HepG2 (cell line): ENCODE data around the gene TECTA. TPM values are rescaled to one million over a fixed set of nuclear protein-coding genes. Genes with fewer than 3 reads are reported as not detected.

ENCODE experiments used
- ATAC-seq: fragments of 200-7000 bp; cut with Tn5 transposase; 3 replicates; pipeline ENCODE4 v1.9.1; 2020; ENCODE audit warnings: mild to moderate bottlenecking, moderate library complexity
- BruUV-seq: library from RNA; stranded (reverse); fragments of 400-500 nt; replicated peaks from 2 replicates; lab custom pipeline; 2021; lab: Mats Ljungman, UMichigan
- CTCF ChIA-PET: fragments of 300-600 bp; formaldehyde crosslinking; extraction: SDS; loops from one replicate; lab custom pipeline; 2021; ENCODE audit warnings: low total read pairs, inconsistent platforms, low intra/inter-chr PET ratio; lab: Yijun Ruan, JAX
- POLR2A ChIA-PET: fragments of 350-600 bp; sonication (Branson Sonifier 250); formaldehyde crosslinking; loops from one replicate; lab custom pipeline; 2020; ENCODE audit warnings: antibody characterized with exemption, inconsistent platforms; lab: Yijun Ruan, JAX
- DNase-seq: peaks from one replicate; pipeline ENCODE4 v3.0.0-alpha.2; 2015; ENCODE audit warnings: low spot score
- FAIRE-seq: peaks from 3 replicates; lab custom pipeline; 2011; peaks lifted over from hg19 to GRCh38; lab: Jason Lieb, UNC
- H2AFZ ChIP-seq: one replicate; pipeline ENCODE4 v1.6.1; 2011; ENCODE audit warnings: low read length, inconsistent platforms
- H3K27ac ChIP-seq: fragments of 300-600 bp; 3 replicates; pipeline ENCODE4 v1.8.0; 2011; ENCODE audit warnings: mixed run types, mild to moderate bottlenecking, mixed read lengths, low read length, inconsistent platforms; ENCODE audit not compliant: insufficient read depth; ENCODE audit errors: extremely low read length
- H3K27me3 ChIP-seq, 2 experiments: fragments of 200-600 bp in 1 of 2; 2 replicates in 1 of 2; 3 replicates in 1 of 2; pipeline versions ENCODE4 v1.6.0 to v1.8.0; 2011; ENCODE audit warnings: low read length in 2 of 2, mild to moderate bottlenecking in 2 of 2, moderate library complexity in 2 of 2, inconsistent platforms in 1 of 2; ENCODE audit not compliant: insufficient read depth in 2 of 2, control insufficient read depth in 1 of 2
- H3K36me3 ChIP-seq, 2 experiments: fragments of 200-600 bp in 1 of 2; replicated peaks in 1 of 2; 2 replicates in 1 of 2; 3 replicates in 1 of 2; pipeline versions ENCODE4 v1.5.1 to v1.8.0; 2011; ENCODE audit warnings: low read length in 2 of 2, inconsistent platforms in 1 of 2; ENCODE audit not compliant: insufficient read depth in 2 of 2, control insufficient read depth in 1 of 2
- H3K4me1 ChIP-seq: 2 replicates; pipeline ENCODE4 v1.5.1; 2012; ENCODE audit warnings: low read length, inconsistent platforms; ENCODE audit not compliant: insufficient read depth
- H3K4me2 ChIP-seq: 2 replicates; pipeline ENCODE4 v1.6.0; 2011; ENCODE audit warnings: low read depth, low read length, inconsistent platforms
- H3K4me3 ChIP-seq, 3 experiments: fragments of 200-600 bp in 1 of 3; sonication (generic), shearing (Covaris generic) in 1 of 3; replicated peaks in 1 of 3; 2 replicates each; pipeline ENCODE4 v1.5.1; 2011 to 2016; ENCODE audit warnings: low read length in 3 of 3, inconsistent platforms in 2 of 3, low read depth in 2 of 3, mild to moderate bottlenecking in 2 of 3, control low read depth in 1 of 3, mixed read lengths in 1 of 3; ENCODE audit not compliant: insufficient read depth in 1 of 3
- H3K79me2 ChIP-seq: one replicate; pipeline ENCODE4 v1.6.1; 2011; ENCODE audit warnings: low read length, inconsistent platforms; ENCODE audit not compliant: insufficient read depth
- H3K9ac ChIP-seq: 2 replicates; pipeline ENCODE4 v1.6.0; 2011; ENCODE audit warnings: mild to moderate bottlenecking, low read depth, low read length, inconsistent platforms; ENCODE audit not compliant: insufficient read depth
- H3K9me3 ChIP-seq: 2 replicates; pipeline ENCODE4 v1.5.1; 2012; ENCODE audit warnings: mild to moderate bottlenecking, low read length
- H4K20me1 ChIP-seq: 2 replicates; pipeline ENCODE4 v1.6.0; 2011; ENCODE audit warnings: inconsistent platforms, mild to moderate bottlenecking, low read length, moderate library complexity; ENCODE audit not compliant: insufficient read depth
- ADNP ChIP-seq: sonication (generic); formaldehyde crosslinking; IDR thresholded peaks from 2 replicates; pipeline ENCODE4 v1.4.0; 2020; ENCODE audit warnings: missing genetic modification reagents
- ATF7 ChIP-seq, 2 experiments: fragments of 450-650 bp in 1 of 2; sonication (generic) in 1 of 2; formaldehyde crosslinking in 1 of 2; IDR thresholded peaks; 2 replicates each; pipeline versions ENCODE4 v1.4.0 to v1.6.1; 2016 to 2020; ENCODE audit warnings: antibody characterized with exemption in 1 of 2, mild to moderate bottlenecking in 1 of 2, missing genetic modification reagents in 1 of 2
- CENPX ChIP-seq: sonication (generic); formaldehyde crosslinking; IDR thresholded peaks from 2 replicates; pipeline ENCODE4 v1.9.0; 2021; ENCODE audit warnings: mild to moderate bottlenecking, missing genetic modification reagents, moderate library complexity
- CHD2 ChIP-seq: IDR thresholded peaks from 2 replicates; pipeline ENCODE4 v1.6.1; 2011; ENCODE audit warnings: low read depth, low read length, improper control_type of control experiment
- ETV5 ChIP-seq: IDR thresholded peaks from 2 replicates; pipeline ENCODE4 v1.6.1; 2018; ENCODE audit warnings: missing biosample characterization, missing genetic modification reagents, inconsistent platforms, borderline replicate concordance
- GLI4 ChIP-seq: sonication (generic); formaldehyde crosslinking; IDR thresholded peaks from 2 replicates; pipeline ENCODE4 v1.5.1; 2020; ENCODE audit warnings: missing genetic modification reagents, mild to moderate bottlenecking, moderate library complexity, borderline replicate concordance
- KDM1A ChIP-seq: IDR thresholded peaks from 2 replicates; pipeline ENCODE4 v1.6.1; 2016; ENCODE audit warnings: missing compliant biosample characterization
- NR2C2 ChIP-seq: sonication (generic); formaldehyde crosslinking; IDR thresholded peaks from 2 replicates; pipeline ENCODE4 v1.4.0; 2020; ENCODE audit warnings: missing genetic modification reagents, mild to moderate bottlenecking, moderate library complexity, borderline replicate concordance
- RAD51 ChIP-seq: fragments of 450-650 bp; IDR thresholded peaks from 2 replicates; pipeline ENCODE4 v1.6.1; 2016; ENCODE audit warnings: borderline replicate concordance
- REXO4 ChIP-seq: sonication (generic); formaldehyde crosslinking; IDR thresholded peaks from 2 replicates; pipeline ENCODE4 v1.8.0; 2022; ENCODE audit warnings: missing genetic modification reagents, mild to moderate bottlenecking, borderline replicate concordance
- TOE1 ChIP-seq: sonication (generic); formaldehyde crosslinking; IDR thresholded peaks from 2 replicates; pipeline ENCODE4 v1.4.0; 2020; ENCODE audit warnings: mild to moderate bottlenecking, missing genetic modification reagents
- ZBTB38 ChIP-seq: sonication (generic); formaldehyde crosslinking; IDR thresholded peaks from 2 replicates; pipeline ENCODE4 v1.5.1; 2020; ENCODE audit warnings: mild to moderate bottlenecking, missing genetic modification reagents
- WGBS: methylation state at CpG from one replicate; pipeline ENCODE4 v1.1.6; 2017; ENCODE audit warnings: low lambda C conversion rate; 5-methylcytosine and 5-hydroxymethylcytosine counted together
- in situ Hi-C: cut with HindIII; loops from 2 replicates; pipeline ENCODE4 v1.10.0; 2017; ENCODE audit warnings: low pct_unique_long_range_greater_than_20kb; ENCODE audit not compliant: extremely low pct_ligation_motif_present
- intact Hi-C: fragments of 100-400 bp; cut with micrococcal nuclease; formaldehyde crosslinking; loops from one replicate; pipeline ENCODE4 v1.10.0; 2022; ENCODE audit not compliant: unreplicated experiment
- polyA plus RNA-seq, 8 experiments: library from polyadenylated mRNA; depleted of rRNA in 3 of 8; stranded (reverse) in 7 of 8; unstranded in 1 of 8; fragments of >200 nt; fragmentation: Illumina TruSeq in 4 of 8; extraction: Trizol in 4 of 8; gene quantifications; 2 replicates each; pipeline versions ENCODE4 v1.2.1 to v1.2.3, GENCODE V29; 2011 to 2016; ENCODE audit warnings: low read depth in 4 of 8, missing spikeins in 1 of 8, mixed read lengths in 1 of 8; ENCODE audit not compliant: insufficient read depth in 1 of 8
- total RNA-seq, 5 experiments: library from RNA; depleted of rRNA; stranded (reverse); fragments of >200 nt; fragmentation: Illumina TruSeq; extraction: Trizol; gene quantifications; 2 replicates each; pipeline ENCODE4 v1.2.3, GENCODE V29; 2016; ENCODE audit warnings: low read depth in 1 of 5
- TF ChIP-seq, protein P1 (sequence below): sonication (generic); formaldehyde crosslinking; IDR thresholded peaks from 2 replicates; pipeline ENCODE4 v1.4.0; 2020; ENCODE audit warnings: mild to moderate bottlenecking, missing genetic modification reagents
- TF ChIP-seq, protein P2 (sequence below): IDR thresholded peaks from 2 replicates; pipeline ENCODE4 v1.6.1; 2016; ENCODE audit warnings: mild to moderate bottlenecking

Gene TECTA
- total and polyA plus RNA-seq, 2 of the 13 experiments (the other 11 are each of a cell fraction or from before 2014, with no cell fraction given) = 0.04 to 0.17 TPM

DNA sequence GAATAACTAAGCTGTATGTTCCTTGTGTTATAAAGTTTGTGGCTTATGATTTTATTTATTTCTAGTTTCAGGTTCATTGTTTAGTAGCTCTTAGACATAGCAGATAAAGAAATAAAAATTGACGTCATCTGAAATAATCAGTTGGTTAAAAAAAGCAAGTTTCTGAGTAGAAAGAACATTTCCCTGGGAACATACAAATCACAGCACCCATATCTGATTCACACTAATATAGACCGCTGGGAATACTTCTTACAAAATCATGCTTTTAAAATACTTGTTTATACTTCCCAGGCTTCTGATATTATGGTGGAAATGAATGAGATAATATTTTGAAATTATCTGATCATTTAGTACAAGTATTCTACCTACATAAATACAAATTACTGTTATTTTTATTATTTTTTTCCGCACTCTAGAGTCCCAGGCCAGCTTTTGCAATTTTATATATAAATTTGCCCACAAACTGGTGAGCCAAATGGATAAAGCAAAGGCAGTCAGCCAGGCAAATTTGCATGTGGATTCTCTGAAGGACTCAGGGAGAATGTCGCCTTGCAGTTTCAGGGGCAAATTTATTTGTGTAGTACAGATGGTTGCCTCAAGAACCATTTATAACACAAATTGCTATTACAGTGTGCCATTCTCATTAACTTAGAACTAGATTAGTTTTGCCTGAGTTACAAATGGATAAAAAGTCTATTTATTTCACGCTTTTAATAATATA lies 128.6 kb downstream of the TECTA start:
- in situ Hi-C loops = no loop called here
- FAIRE-seq = no peak
- peak; percentile 44; the same call in 1 of the 2 replicates for TF ChIP-seq ATF7 (IDR thresholded peaks at IDR 0.05)
- no peak for TF ChIP-seq ATF7 (CRISPR knock-in tag; IDR thresholded peaks at IDR 0.05)
- no peak for TF ChIP-seq NR2C2
- TF ChIP-seq, all 625 proteins: peak for 1
- Histone ChIP-seq H3K36me3 (no peaks in the 10 kb centered on the region), H3K4me3 (no peak overlapping the region), H3K79me2 (no peaks in the 10 kb centered on the region), H3K4me1 (peaks cover 25% of the 10 kb centered on the region), H3K27me3 (peaks cover 0 to 4% of the 10 kb centered on the region in 2 experiments; a peak in 1 of 5 replicates), H3K9me3 (no peaks in the 10 kb centered on the region), H3K4me2 (no peak overlapping the region), H4K20me1 (no peaks in the 10 kb centered on the region), H3K9ac (no peak overlapping the region), H2AFZ (no peak overlapping the region), H3K27ac (no peak overlapping the region)
- ChIA-PET POLR2A (no interaction called here), CTCF (no interaction called here)
- 69% methylated on average over 5 of the region's 5 CpGs for WGBS
- intact Hi-C loops = no loop called here
- ATAC-seq (no peak), DNase-seq (no peak)
- no TSS peak for BruUV-seq

DNA sequence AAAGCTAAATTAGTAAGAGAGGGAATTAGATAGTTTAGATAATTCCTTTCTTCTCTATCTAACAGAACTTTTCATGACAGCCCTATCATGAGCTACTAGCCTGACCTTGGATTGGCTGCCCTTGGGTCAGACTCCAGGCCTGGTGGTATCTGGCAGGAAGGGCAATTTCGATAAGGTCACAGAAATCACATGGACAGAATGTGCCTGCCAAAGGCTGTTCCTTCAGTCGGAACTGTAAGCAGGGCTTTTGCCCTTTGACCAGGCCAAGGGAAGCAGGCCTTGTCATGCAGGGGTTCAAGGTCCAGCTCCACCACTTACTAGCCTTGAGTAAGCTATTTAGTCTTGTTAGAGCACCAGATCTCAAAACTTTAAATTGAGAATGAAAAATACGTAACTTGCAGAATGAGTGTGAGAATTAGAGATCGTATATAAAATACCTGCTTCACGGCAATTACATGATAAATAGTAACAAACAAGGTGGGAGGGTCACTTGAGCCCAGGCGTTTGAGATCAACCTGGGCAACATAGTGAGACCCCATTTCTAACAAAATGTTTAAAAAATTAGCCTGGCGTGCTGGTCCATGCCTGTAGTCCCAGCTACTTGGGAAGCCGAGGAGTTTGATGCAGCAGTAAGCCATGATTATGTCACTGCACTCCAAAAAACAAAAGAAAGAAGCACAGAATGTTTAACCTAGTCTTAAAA lies 130.7 kb downstream of the TECTA start:
- H3K36me3 ChIP-seq = no peaks in the 10 kb centered on the region
- no peak overlapping the region for H2AFZ ChIP-seq
- no peaks in the 10 kb centered on the region for H3K9me3 ChIP-seq
- WGBS = 53% methylated on average over 8 of the region's 8 CpGs
- H3K4me1 ChIP-seq = peaks cover 19% of the 10 kb centered on the region
- FAIRE-seq (peak; percentile 62), ATAC-seq (peak; percentile 94), DNase-seq (peak; percentile 53)
- intact Hi-C loops = no loop called here
- H3K27me3 ChIP-seq = peaks cover 1 to 4% of the 10 kb centered on the region in 2 experiments; a peak in 1 of 5 replicates
- no peak overlapping the region for H3K27ac ChIP-seq
- in situ Hi-C loops = no loop called here
- ChIA-PET POLR2A (no interaction called here), CTCF (no interaction called here)
- BruUV-seq = no TSS peak
- H4K20me1 ChIP-seq = no peaks in the 10 kb centered on the region
- H3K79me2 ChIP-seq = no peaks in the 10 kb centered on the region
- H3K4me3 ChIP-seq = no peak overlapping the region
- H3K4me2 ChIP-seq = peak overlapping the region; percentile 28; the same call in 1 of the 2 replicates
- H3K9ac ChIP-seq = no peak overlapping the region
- TF ChIP-seq GLI4 (CRISPR knock-in tag) = no peak
- no peak for TF ChIP-seq TOE1 (CRISPR knock-in tag)
- no peak for TF ChIP-seq REXO4 (CRISPR knock-in tag)
- TF ChIP-seq KDM1A (CRISPR knock-in tag) = no peak
- TF ChIP-seq RAD51 = no peak
- TF ChIP-seq, protein P1, sequence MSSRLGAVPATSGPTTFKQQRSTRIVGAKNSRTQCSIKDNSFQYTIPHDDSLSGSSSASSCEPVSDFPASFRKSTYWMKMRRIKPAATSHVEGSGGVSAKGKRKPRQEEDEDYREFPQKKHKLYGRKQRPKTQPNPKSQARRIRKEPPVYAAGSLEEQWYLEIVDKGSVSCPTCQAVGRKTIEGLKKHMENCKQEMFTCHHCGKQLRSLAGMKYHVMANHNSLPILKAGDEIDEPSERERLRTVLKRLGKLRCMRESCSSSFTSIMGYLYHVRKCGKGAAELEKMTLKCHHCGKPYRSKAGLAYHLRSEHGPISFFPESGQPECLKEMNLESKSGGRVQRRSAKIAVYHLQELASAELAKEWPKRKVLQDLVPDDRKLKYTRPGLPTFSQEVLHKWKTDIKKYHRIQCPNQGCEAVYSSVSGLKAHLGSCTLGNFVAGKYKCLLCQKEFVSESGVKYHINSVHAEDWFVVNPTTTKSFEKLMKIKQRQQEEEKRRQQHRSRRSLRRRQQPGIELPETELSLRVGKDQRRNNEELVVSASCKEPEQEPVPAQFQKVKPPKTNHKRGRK (CRISPR knock-in tag) = no peak
- no peak for TF ChIP-seq ADNP (CRISPR knock-in tag)
- TF ChIP-seq ETV5 (CRISPR knock-in tag) = peak; percentile 80; the same call in 1 of the 2 replicates
- TF ChIP-seq, protein P2, sequence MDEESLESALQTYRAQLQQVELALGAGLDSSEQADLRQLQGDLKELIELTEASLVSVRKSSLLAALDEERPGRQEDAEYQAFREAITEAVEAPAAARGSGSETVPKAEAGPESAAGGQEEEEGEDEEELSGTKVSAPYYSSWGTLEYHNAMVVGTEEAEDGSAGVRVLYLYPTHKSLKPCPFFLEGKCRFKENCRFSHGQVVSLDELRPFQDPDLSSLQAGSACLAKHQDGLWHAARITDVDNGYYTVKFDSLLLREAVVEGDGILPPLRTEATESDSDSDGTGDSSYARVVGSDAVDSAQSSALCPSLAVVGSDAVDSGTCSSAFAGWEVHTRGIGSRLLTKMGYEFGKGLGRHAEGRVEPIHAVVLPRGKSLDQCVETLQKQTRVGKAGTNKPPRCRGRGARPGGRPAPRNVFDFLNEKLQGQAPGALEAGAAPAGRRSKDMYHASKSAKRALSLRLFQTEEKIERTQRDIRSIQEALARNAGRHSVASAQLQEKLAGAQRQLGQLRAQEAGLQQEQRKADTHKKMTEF (CRISPR knock-in tag) = peak; percentile 69; the same call in 1 of the 2 replicates
- TF ChIP-seq CENPX (CRISPR knock-in tag) = no peak
- TF ChIP-seq CHD2 = no peak
- TF ChIP-seq ZBTB38 (CRISPR knock-in tag) = 0 out of 2 replicates have a peak, but pooled peaks have one; percentile 37
